Renal cortex interstitium (tissue), 15 donors: ENCODE measurements around the gene ZNF202. TPM values are rescaled to one million over a fixed set of nuclear protein-coding genes. Genes with fewer than 3 reads are reported as not detected.
"Not testable (repeated sequence)": the region's sequence is repeated elsewhere in the genome, so short reads cannot be mapped to it uniquely, and the experiment has no call there.

Source experiments
- DNase-seq, 11 donors: peaks; one replicate each; pipeline ENCODE4 v3.0.0-alpha.2; 2013; ENCODE audit warnings: low read depth in 9 of 11, low spot score in 4 of 11; ENCODE audit errors: extremely low read depth in 1 of 11
- long read RNA-seq, 16 experiments: transcript quantifications; one replicate each; lab custom pipeline, GENCODE V29; 2026
- polyA plus RNA-seq, 3 donors: library from polyadenylated mRNA; unstranded; fragments of 120-200 nt; gene quantifications; one replicate each; pipeline ENCODE4 v1.2.1, GENCODE V29; 2013; ENCODE audit not compliant: insufficient read length in 3 of 3

Gene ZNF202
- 10 to 100 TPM; 17.4 to 22.1 (median 18.1) TPM for polyA plus RNA-seq
- long read RNA-seq, donor 1, result 0 reads
- long read RNA-seq, donor 2, result 0 reads
- long read RNA-seq, donor 3, result 0 reads
- long read RNA-seq, donor 4, result 0 reads
- long read RNA-seq, donor 5, result 0 reads
- long read RNA-seq, donor 6, result 0 reads
- long read RNA-seq, donor 7, partial matches to known transcripts, result 0 of 1 reads
- long read RNA-seq, donor 7, other reads (novel, unspliced or antisense), result 0 of 1 reads
- long read RNA-seq, donor 8, result 0 reads
- long read RNA-seq, donor 9, partial matches to known transcripts, result 0 of 1 reads
- long read RNA-seq, donor 9, other reads (novel, unspliced or antisense), result 0 of 1 reads
- long read RNA-seq, donor 10, result 0 reads
- long read RNA-seq, donor 11, result 0 reads
- long read RNA-seq, donor 12, result 0 reads
- long read RNA-seq, donor 13, result 0 reads
- long read RNA-seq, donor 14, partial matches to known transcripts, result 0 of 1 reads
- long read RNA-seq, donor 14, other reads (novel, unspliced or antisense), result 0 of 1 reads
- long read RNA-seq, donor 15, result 0 reads
- long read RNA-seq, donor 16, partial matches to known transcripts, result 6 of 6 reads
- long read RNA-seq, donor 16, other reads (novel, unspliced or antisense), result 0 of 6 reads

DNA sequence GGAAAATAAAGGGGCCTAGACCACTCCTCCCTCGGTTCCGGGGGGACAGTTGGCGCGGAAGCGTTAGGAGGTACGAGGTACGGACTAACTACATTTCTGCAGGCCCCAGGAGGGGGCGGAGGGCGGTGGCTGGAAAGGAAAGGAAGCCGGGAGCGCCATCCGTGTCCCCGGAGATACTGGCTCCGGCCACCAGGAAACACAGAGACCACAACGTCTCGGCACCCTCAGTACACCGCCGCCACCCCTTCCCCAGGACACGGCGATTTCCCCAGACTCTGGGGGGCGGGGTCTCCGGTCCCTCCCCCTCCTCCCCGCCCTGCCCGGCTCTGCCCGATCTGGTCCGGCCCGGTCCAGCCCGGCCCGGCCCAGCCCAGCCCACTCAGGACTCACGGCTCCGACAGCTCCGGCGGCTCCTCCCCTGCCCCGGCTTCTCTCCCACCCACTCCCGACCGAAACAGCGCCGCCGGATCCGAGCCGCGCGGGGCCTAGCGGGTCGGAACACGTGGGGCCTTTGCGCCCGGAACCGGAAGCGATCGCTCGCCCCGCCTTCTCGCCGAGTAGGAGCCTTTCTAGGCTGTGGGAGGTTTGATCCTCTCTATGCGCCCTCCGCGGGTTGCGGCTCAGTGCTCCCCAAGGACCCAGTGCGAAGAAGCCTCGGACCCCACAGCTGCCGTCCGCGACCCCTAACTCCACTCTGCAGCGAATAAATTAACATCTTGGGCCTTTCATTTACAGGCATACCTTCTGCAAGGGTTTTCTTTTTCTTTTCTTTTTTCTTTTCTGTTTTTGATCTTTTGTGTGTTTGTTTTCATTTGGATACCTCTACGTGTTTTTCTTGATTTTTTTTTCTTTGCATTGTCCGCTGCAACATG lies at the start of gene ZNF202:
ZNF202 (minus strand) TSS at position 502 of the 872 bp plus-strand sequence. CDS start 10,772 bp downstream, outside the sequence.
- peak; percentile 72 to 90 (median 84) for DNase-seq

DNA sequence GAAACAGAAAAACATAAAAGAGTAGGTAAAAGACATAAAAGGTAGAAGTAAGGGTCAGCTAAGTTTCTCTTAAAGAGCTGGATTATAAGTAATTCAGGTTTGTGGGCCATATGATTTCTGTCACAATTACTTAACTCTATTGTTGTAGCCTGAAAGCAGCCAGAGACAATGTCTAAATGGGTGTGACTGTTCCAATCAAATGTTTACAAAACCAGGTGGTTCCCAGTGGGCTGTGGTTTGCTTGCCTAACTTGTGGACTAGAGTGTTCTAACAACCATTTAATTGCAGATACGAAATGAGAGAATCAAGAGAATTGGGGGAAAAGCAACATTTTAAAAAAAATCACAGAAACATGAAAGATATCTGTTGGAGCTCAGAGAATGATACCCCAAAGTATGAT lies 42.1 kb upstream of the ZNF202 start:
- no peak for DNase-seq

DNA sequence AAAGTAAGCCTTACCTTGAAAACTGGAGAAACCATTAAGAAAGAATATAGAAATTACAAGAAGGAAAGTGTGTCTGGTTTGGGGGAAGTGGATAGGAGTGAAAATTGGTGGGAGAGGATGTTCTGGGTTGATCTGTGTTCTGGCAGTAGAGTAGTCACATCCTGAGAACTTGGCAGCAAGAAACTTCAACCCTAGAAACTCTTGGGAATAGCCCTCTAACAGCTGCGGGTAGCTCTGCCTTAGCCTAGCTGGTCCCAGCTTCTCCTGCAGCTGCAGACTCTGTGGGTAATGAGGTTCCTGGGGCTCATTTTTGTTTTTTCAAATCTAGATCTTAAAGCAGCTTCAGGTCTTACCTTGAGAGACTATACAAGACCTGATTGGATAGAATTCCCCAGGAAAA lies 37.1 kb upstream of the ZNF202 start:
- DNase-seq, result no peak

DNA sequence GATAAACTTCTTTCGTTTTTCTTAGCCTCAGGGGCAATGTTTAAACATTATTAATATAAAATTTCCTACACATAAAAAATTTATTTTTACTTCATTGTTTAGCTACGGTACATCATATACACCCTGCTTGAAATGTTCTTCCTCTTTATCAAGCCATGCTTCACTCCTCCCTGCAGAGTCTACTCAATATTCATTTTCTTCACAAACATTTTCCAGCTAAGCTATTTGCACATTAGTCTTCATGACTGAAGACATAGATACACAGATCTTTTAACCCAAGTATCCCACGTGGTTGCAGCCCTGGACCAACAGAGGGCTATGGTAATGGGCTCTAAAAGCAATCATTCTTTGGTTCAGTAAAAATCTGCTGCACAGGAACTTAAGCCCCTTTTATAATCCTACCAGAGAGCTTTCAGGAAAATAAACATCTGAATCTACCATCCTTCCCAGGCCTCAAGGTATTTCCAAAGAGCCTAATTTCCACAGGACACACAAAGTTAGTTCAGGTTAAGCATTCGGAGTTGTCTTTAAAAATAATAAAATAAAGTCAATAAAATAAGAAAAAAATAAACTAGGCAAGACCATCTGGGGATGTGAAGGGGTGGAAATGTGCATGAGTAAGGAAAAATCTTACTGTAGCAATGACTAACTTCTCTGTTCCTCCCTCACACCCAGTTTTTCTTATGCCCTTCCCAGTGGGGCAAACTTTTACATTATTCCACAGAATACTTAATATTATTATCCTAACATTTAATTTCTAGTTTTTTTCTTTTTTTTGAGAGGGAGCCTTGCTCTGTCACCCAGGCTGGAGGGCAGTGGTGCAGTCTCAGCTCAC lies 34.5 kb upstream of the ZNF202 start:
- no peak for DNase-seq

DNA sequence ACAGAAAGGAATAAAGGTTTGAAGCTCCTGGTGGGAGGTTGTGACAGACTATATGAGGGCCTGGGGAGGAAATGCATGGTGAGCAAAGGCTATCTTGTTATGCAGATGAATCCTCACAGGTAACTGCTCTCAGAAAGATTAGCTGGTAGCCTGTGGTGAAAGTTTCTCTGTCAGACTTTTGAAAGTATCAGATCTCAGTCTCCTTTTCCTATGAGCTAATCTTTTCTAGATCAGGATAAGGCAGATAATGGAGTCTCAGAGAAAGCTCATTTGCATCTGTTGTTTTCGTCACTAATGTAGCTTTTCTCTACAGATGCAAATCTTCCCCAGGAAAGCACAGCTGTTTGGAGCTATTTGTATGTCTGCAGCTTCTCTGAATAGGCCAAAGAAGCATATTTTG lies 33.8 kb upstream of the ZNF202 start:
- DNase-seq, result no peak

DNA sequence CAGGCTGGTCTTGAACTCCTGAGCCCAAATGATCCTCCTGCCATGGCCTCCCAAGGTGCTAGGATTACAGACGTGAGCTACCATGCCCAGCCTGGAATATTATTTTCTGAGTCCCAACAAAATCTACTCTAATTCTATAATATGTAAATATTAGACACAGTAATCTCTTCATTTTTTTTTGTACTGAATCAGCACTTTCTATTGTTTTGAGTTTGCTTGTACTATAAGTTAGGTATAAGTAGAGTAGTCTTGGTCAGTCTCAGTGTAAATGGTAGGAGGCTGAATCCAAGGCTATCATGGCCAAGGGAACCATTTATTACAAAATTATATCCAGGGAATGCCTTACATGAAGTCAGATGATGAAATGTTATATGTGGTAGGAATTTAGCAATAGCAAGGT lies 32.5 kb upstream of the ZNF202 start:
- DNase-seq, result no peak

DNA sequence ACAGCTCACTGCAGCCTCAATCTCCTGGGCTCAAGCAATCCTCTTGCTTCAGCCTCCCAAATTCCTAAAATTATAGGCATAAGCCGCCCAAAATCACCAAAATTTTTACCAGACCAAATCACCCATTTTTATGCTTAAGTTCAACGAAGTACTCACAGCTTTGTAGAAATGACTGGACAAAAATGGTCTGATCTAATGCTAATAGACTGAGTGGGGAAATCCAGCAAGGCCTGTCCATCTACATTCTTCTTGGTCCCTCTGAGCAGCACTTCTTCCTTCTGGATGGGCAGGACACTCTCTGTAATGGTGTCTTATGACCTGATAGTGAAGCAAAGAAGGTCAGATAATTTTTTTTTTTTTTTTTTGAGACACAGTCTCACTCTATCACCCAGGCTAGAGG lies 31.6 kb upstream of the ZNF202 start:
- DNase-seq, result no peak

DNA sequence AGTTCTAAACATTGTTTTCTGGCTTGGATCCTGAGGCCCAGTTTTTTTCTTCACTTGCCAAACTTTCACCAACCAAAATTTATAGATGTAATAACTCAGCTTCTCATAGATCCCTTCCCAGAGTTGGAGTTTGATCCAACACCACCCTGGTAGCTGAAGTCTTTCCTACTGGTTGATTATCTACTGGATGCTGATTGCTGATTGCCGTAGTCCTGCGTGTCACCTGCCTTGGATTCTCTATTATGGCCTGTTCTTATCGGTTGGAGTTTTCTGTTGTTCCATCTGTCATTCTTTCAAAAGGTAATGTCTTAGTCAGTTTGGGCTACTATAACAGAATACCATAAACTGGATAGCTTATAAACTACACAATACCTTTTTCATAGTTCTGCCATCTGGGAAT lies 30.2 kb upstream of the ZNF202 start:
- no peak for DNase-seq

DNA sequence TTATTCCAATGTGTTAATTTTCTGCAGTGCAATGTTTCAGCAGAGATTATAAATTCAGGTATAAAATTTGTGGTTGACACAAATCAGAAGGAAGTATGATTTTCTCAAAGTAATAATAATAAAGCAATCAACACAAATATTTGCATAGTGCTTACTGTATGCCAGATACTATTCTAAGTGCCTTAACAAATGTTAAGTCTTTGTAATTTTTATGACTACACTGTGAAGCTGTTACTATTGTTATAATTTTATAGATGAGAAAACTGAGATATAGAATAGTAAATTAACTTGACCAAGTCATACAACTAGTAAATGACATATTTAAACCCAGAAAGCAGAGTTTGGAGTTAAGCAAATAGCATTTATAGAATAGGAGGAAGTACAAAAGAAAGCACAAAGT lies 29.3 kb upstream of the ZNF202 start:
- DNase-seq, result no peak

DNA sequence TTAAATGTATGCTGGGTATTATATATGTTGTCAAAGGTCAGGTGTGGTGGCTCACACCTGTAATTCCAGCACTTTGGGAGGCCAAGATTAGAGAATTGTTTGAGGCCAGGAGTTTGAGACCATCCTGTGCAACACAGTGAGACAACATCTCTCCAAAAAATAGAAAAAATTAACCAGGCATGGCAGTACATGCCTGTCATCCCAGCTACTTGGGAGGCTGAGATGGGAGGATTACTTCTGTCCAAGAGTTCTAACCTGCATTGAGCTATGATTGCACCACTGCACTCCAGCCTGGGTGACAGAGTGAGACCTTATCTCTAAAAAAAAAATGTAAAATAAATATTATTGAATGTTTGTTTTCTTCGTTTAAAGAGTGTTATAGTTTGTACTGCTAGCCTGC lies 24.1 kb upstream of the ZNF202 start:
- DNase-seq, result no peak

DNA sequence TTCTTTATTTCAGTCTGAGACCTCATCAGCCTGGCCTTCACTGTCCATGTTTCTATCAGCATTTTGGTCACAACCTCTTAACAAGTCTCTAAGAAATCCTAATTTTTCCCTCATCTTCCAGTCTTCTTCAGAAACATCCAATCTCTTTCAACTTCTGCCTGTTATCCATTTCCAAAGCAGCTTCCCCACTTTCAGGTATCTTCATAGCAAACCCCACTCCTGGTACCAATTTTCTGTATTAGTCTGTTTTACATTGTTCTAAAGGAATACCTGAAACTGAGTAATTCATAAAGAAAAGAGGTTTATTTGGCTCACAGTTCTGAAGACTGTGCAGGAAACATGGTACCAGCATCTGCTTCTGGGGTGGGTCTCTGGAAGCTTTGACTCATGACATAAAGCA lies 21.0 kb upstream of the ZNF202 start:
- no peak for DNase-seq

DNA sequence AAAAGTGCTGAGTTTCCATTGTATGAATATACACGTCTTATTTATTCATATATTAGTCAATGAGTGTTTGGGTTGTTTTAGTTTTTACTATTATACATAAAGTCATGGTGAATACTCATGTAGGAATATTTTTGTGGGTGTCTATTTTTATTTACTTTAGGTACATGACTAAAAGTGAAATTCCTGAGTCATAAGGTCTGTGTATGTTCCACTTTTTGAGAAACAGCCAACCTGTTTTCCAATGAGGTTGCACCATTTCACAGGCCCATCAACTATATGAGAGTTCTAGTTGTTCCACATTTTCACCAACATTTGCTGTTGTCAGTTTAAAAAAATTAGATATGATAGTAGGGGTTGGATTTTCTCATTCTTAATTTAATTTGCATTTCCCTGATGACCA lies 19.4 kb upstream of the ZNF202 start:
- DNase-seq, result no peak

DNA sequence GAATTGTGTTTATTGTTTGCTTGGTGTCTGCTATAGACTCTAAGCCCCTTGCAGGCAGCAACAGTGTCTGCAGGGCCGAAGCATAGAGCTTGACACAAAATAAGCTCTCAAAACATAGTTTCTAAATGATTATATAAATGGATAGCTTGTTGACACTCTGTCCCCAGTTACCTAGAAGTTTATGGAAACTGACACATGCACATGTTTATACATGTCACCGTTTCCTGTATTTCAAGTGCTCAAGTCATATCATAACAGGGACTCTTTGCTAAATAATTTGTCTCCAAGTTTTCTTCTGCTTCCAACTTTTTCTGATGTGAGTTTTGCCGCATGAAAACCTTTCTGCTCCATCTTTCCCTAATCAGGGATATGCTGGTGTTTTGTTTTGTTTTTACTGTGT lies 16.5 kb upstream of the ZNF202 start:
- no peak for DNase-seq

DNA sequence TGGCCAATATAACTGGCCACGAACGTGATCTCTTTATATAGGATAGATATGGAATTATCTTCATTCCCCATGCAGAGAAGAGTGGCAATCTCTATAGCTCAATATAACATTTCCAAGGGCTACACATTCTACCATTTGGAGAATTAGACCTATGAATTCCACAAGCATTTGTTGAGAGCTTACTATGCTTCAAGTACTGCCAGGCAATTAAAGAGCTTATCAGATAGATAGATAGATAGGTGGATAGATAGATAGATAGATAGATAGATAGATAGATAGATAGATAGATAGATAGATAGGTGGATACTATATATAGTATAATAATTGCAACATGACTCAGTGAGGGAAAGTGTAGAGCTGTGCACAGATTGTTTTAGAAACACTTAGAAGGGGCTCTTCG lies 14.4 kb upstream of the ZNF202 start:
- DNase-seq, result no peak

DNA sequence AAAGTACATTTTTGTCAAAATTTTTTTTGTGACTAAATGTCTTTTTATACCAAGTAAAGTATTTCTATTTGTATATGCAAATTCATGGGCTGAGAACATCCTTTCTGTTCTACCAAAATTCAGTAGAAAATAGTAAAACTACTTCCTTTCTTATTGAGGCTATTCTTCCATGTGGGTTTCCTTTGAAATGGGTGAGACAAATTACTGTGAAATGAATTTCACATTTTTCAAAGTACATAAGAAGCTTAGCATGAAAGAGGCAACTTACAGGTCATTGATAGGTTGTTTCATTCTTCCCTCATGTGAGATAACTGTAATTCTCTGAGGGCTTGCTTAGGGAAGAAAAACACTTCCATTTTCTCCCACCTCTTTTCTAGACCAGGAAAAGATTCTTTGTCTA lies 13.9 kb upstream of the ZNF202 start:
- no peak for DNase-seq

DNA sequence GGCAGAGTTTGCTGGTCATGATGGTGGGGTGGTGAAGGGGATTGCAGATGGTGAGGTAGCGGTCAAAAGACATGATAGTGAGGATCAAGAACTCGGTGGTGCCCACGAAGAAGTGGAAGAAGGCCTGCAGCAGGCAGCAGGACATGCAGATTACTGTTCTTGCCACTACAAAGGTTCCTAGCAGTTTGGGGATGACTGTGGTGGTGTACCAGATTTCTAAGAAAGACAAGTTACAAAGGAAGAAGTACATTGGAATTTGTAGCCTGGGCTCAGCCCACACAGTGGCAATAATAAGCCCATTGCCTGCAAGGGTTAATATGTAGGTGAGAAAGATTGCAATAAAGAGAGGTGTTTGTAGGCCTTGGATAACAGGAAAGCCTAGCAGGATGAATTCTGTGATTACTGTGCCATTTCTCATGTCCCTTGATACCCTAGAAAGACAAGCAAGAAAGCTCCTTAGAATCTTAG lies 12.7 kb upstream of the ZNF202 start, which contains the start of gene OR6X1:
OR6X1 (minus strand) TSS at position 418 of the 468 bp plus-strand sequence; CDS start at position 418, 0 bp downstream.
- no peak for DNase-seq

DNA sequence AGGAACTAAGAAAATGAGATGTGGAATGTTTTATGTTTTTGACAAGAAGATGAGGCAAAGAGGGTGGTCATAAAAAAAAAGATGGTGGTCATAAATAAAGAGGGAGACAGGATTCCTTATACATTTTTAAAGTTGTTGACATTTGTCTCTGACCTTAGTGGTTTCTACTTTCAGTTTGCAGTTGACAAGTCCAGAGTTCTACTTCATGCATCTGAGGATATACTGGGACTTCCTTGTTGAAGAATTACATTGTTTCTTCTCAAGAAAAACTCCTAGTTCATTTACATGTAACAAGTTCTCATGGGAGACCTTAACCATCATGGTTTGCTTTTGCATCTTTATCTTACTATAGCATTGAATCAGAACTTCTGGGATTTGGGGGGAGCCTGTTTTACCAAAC lies 11.7 kb upstream of the ZNF202 start:
- DNase-seq, result no peak

DNA sequence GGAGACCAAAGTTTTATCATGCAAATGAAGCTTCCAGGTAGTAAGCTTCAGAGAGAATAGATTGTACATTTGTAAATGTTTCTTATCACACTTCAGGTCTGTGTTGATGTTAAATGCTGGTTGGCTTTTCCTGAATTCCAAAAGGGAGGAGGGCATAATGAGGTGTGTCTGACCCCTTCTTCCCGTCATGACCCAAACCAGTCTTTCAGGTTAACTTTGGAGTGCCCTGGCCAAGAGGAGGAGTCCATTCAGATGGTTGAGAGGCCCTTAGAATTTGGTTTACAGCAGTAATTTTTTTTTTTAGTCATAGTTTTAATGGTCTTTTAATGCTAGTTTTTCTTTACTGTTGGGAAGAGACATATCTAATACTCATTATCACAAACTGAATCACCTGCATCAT lies 10.3 kb upstream of the ZNF202 start:
- DNase-seq, result no peak

DNA sequence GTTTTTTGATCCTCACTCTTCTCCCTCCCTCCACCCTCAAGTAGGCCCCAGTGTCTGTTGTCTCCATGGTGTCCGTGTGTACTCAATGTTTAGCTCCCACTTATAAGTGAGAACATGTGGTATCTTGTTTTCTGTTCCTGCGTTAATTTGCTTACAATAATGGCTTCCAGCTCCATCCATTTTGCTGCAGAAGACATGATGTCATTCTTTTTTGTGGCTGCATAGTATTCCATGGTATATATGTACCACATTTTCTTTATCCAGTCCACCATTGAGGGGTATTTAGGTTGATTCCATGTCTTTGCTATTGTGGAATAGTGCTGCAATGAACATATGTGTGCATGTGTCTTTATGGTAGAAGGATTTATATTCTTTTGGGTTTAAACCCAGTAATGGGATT lies 6.9 kb upstream of the ZNF202 start:
- not testable (repeated sequence) for DNase-seq
